CD14-positive monocyte (primary cell): ENCODE data around the gene SPRED2. TPM values are rescaled to one million over a fixed set of nuclear protein-coding genes. Genes with fewer than 3 reads are reported as not detected.

ENCODE experiments used
- DNase-seq, 3 donors: peaks; one replicate each; pipeline ENCODE4 v3.0.0-alpha.2; 2011 to 2022
- H2AFZ ChIP-seq: 2 replicates; pipeline ENCODE4 v1.6.0; 2012; ENCODE audit warnings: mild to moderate bottlenecking, low read depth, low read length, inconsistent platforms; ENCODE audit not compliant: insufficient read depth, poor library complexity, severe bottlenecking
- H3K27ac ChIP-seq, 2 donors: 1 replicate in 1 of 2; 2 replicates in 1 of 2; pipeline ENCODE4 v1.5.1; 2012 to 2013; ENCODE audit warnings: low read length in 2 of 2, control low read depth in 1 of 2, inconsistent platforms in 1 of 2, low read depth in 1 of 2, mild to moderate bottlenecking in 1 of 2
- H3K27me3 ChIP-seq, 2 donors: one replicate each; pipeline versions ENCODE4 v1.6.0 to v1.6.1; 2011 to 2013; ENCODE audit warnings: low read length in 2 of 2; ENCODE audit not compliant: control insufficient read depth in 2 of 2, insufficient read depth in 2 of 2
- H3K36me3 ChIP-seq, 2 donors: replicated peaks in 1 of 2; 1 replicate in 1 of 2; 2 replicates in 1 of 2; pipeline versions ENCODE4 v1.5.1 to v1.6.1; 2012 to 2013; ENCODE audit warnings: low read length in 2 of 2, control low read depth in 1 of 2, inconsistent platforms in 1 of 2, mild to moderate bottlenecking in 1 of 2; ENCODE audit not compliant: insufficient read depth in 2 of 2, control insufficient read depth in 1 of 2
- H3K4me1 ChIP-seq, 2 donors: 1 replicate in 1 of 2; 2 replicates in 1 of 2; pipeline versions ENCODE4 v1.5.1 to v1.6.1; 2012 to 2013; ENCODE audit warnings: low read length in 2 of 2, control low read depth in 1 of 2, inconsistent platforms in 1 of 2, mild to moderate bottlenecking in 1 of 2, moderate library complexity in 1 of 2; ENCODE audit not compliant: insufficient read depth in 2 of 2, control insufficient read depth in 1 of 2
- H3K4me2 ChIP-seq: replicated peaks from 2 replicates; pipeline ENCODE3; 2012; ENCODE audit warnings: low read length, moderate library complexity, mild to moderate bottlenecking; ENCODE audit not compliant: poor library complexity, severe bottlenecking; ENCODE audit errors: extremely low read depth
- H3K4me3 ChIP-seq, 3 experiments: fragments of 200-600 bp in 1 of 3; sonication (generic) in 1 of 3; replicated peaks in 1 of 3; 1 replicate in 2 of 3; 2 replicates in 1 of 3; pipeline ENCODE4 v1.5.1; 2011 to 2013; ENCODE audit warnings: low read length in 3 of 3, mild to moderate bottlenecking in 3 of 3, control low read depth in 2 of 3, low read depth in 2 of 3, inconsistent platforms in 1 of 3, moderate library complexity in 1 of 3
- H3K79me2 ChIP-seq: 2 replicates; pipeline ENCODE4 v1.6.0; 2012; ENCODE audit warnings: mild to moderate bottlenecking, control low read depth, inconsistent platforms, low read length, moderate library complexity; ENCODE audit not compliant: insufficient read depth
- H3K9ac ChIP-seq: 2 replicates; pipeline ENCODE4 v1.6.0; 2017; ENCODE audit warnings: low read length, mild to moderate bottlenecking; ENCODE audit not compliant: insufficient read depth, poor library complexity, severe bottlenecking
- H3K9me3 ChIP-seq, 2 donors: replicated peaks in 1 of 2; 1 replicate in 1 of 2; 2 replicates in 1 of 2; pipeline versions ENCODE4 v1.5.1 to v1.6.1; 2012 to 2013; ENCODE audit warnings: low read length in 2 of 2, control low read depth in 1 of 2; ENCODE audit not compliant: control insufficient read depth in 1 of 2, insufficient read depth in 1 of 2
- H4K20me1 ChIP-seq: 2 replicates; pipeline ENCODE4 v1.6.0; 2012; ENCODE audit warnings: mild to moderate bottlenecking, low read length, control low read depth, moderate library complexity; ENCODE audit not compliant: insufficient read depth
- H3K27ac Mint-ChIP-seq, 7 donors: one replicate each; pipeline ENCODE4 v1.8.0; 2020; ENCODE audit warnings: mild to moderate bottlenecking in 7 of 7, mixed read lengths in 7 of 7, moderate library complexity in 6 of 7, inconsistent platforms in 2 of 7
- H3K27me3 Mint-ChIP-seq, 3 donors: one replicate each; pipeline ENCODE4 v1.8.0; 2021 to 2022; ENCODE audit warnings: low read depth in 3 of 3, mild to moderate bottlenecking in 3 of 3, mixed read lengths in 3 of 3, moderate library complexity in 3 of 3, inconsistent platforms in 1 of 3
- H3K36me3 Mint-ChIP-seq, 2 donors: one replicate each; pipeline ENCODE4 v1.8.0; 2020; ENCODE audit warnings: mixed read lengths in 2 of 2, inconsistent platforms in 1 of 2, mild to moderate bottlenecking in 1 of 2
- H3K4me1 Mint-ChIP-seq: one replicate; pipeline ENCODE4 v1.8.0; 2020; ENCODE audit warnings: mild to moderate bottlenecking, mixed read lengths
- H3K4me3 Mint-ChIP-seq, 2 donors: one replicate each; pipeline ENCODE4 v1.8.0; 2020; ENCODE audit warnings: mild to moderate bottlenecking in 2 of 2, mixed read lengths in 2 of 2, moderate library complexity in 1 of 2
- H3K9me3 Mint-ChIP-seq, 7 donors: one replicate each; pipeline ENCODE4 v1.8.0; 2020 to 2022; ENCODE audit warnings: mixed read lengths in 7 of 7, mild to moderate bottlenecking in 6 of 7, moderate library complexity in 6 of 7, inconsistent platforms in 2 of 7
- CTCF ChIP-seq: fragments of 200-600 bp; IDR thresholded peaks from one replicate; pipeline ENCODE4 v1.8.0; 2022; ENCODE audit warnings: antibody characterized with exemption, mild to moderate bottlenecking
- WGBS: methylation state at CpG from one replicate; pipeline ENCODE4 v1.1.5; 2013; ENCODE audit warnings: missing lambda C conversion rate; ENCODE audit not compliant: insufficient coverage; 5-methylcytosine and 5-hydroxymethylcytosine counted together
- intact Hi-C, 2 donors: fragments of 100-400 bp; cut with micrococcal nuclease; formaldehyde crosslinking; loops; one replicate each; pipeline versions ENCODE4 v1.15.0 to v1.15.1; 2023
- polyA plus RNA-seq, 3 donors: library from polyadenylated mRNA; depleted of rRNA in 1 of 3; unstranded in 2 of 3; stranded (reverse) in 1 of 3; fragments of 300-500 nt in 2 of 3; fragments of >200 nt in 1 of 3; fragmentation: Illumina TruSeq in 2 of 3; gene quantifications; 1 replicate in 2 of 3; 2 replicates in 1 of 3; pipeline ENCODE4 v1.2.3, GENCODE V29; 2012 to 2021

The SPRED2 gene
- polyA plus RNA-seq, 3 donors, result 0.20 to 2.0 (median 0.33) TPM

- Histone ChIP-seq H4K20me1 (no peaks in the 10 kb centered on the region), H2AFZ (no peak overlapping the region), H3K9ac (no peak overlapping the region), H3K27ac (no peak overlapping the region), H3K9me3 (peaks cover 0 to 3% of the 10 kb centered on the region in 2 donors), H3K4me3 (no peak overlapping the region), H3K4me1 (no peaks in the 10 kb centered on the region), H3K4me2 (no peak overlapping the region), H3K27me3 (no peaks in the 10 kb centered on the region), H3K36me3 (peaks cover 11 to 30% of the 10 kb centered on the region in 2 donors), H3K79me2 (no peaks in the 10 kb centered on the region)
- DNase-seq, result no peak
- 86% methylated on average over 8 of the region's 8 CpGs for WGBS
- H3K4me3 Mint-ChIP-seq, result no peak overlapping the region
- intact Hi-C loops, result no loop called here
- H3K4me1 Mint-ChIP-seq, result peaks cover 3% of the 10 kb centered on the region
- H3K9me3 Mint-ChIP-seq, result peaks cover 0 to 8% (median 3%) of the 10 kb centered on the region in 7 donors
- peaks cover 17 to 21% of the 10 kb centered on the region in 2 donors for H3K36me3 Mint-ChIP-seq
- no peak for TF ChIP-seq CTCF
- no peaks in the 10 kb centered on the region for H3K27me3 Mint-ChIP-seq
- peak overlapping the region in 1 of 7 donors; percentile 38 for H3K27ac Mint-ChIP-seq
Measured at GRCh38 chr2:65309699-65310098, 122.7 kb downstream of the SPRED2 start.

- Mint-ChIP-seq H3K4me1 (peaks cover 15% of the 10 kb centered on the region), H3K36me3 (no peaks in the 10 kb centered on the region), H3K27me3 (peaks cover 8 to 10% (median 9%) of the 10 kb centered on the region in 3 donors), H3K4me3 (no peak overlapping the region), H3K27ac (no peak overlapping the region), H3K9me3 (peaks cover 0 to 3% (median 0%) of the 10 kb centered on the region in 7 donors)
- H4K20me1 ChIP-seq, result no peaks in the 10 kb centered on the region
- H3K27ac ChIP-seq, result no peak overlapping the region
- intact Hi-C loops, result no loop called here
- H3K4me2 ChIP-seq, result no peak overlapping the region
- H3K4me1 ChIP-seq, result peaks cover 6 to 8% of the 10 kb centered on the region in 2 donors
- no peak for DNase-seq
- WGBS, result no CpG with 5 or more reads among the region's 2 CpGs
- no peaks in the 10 kb centered on the region for H3K9me3 ChIP-seq
- no peaks in the 10 kb centered on the region for H3K36me3 ChIP-seq
- peaks cover 0 to 3% of the 10 kb centered on the region in 2 donors for H3K27me3 ChIP-seq
- no peak overlapping the region for H2AFZ ChIP-seq
- TF ChIP-seq CTCF, result no peak
- no peak overlapping the region for H3K9ac ChIP-seq
- no peaks in the 10 kb centered on the region for H3K79me2 ChIP-seq
- no peak overlapping the region for H3K4me3 ChIP-seq
Measured at GRCh38 chr2:65305934-65306333, 126.5 kb downstream of the SPRED2 start.
